Neural cell (in vitro differentiated cells): ENCODE results near the gene AFG3L2. TPM values are rescaled to one million over a fixed set of nuclear protein-coding genes. Genes with fewer than 3 reads are reported as not detected.

Experiments used
- H2AFZ ChIP-seq: fragments of 200-600, 300-800 bp; sonication (generic), shearing (Covaris generic); 2 replicates; pipeline ENCODE4 v1.6.0; 2014; ENCODE audit warnings: low read depth, mild to moderate bottlenecking, antibody characterized with exemption, low read length, moderate library complexity
- H3F3A ChIP-seq: fragments of 200-600 bp; shearing (Covaris generic); 2 replicates; pipeline ENCODE4 v1.6.1; 2016; ENCODE audit warnings: mild to moderate bottlenecking, moderate library complexity, mixed read lengths, antibody characterized with exemption, low read length; ENCODE audit not compliant: insufficient read depth, poor library complexity, severe bottlenecking
- H3K27ac ChIP-seq: fragments of 200-600, 300-800 bp; sonication (generic), shearing (Covaris generic); 2 replicates; pipeline ENCODE4 v1.5.1; 2014; ENCODE audit warnings: mild to moderate bottlenecking, low read length, moderate library complexity
- H3K27me3 ChIP-seq: fragments of 300-800, 200-600 bp; sonication (generic), shearing (Covaris generic); 2 replicates; pipeline ENCODE4 v1.6.0; 2014; ENCODE audit warnings: mild to moderate bottlenecking, low read depth, low read length, moderate library complexity; ENCODE audit not compliant: insufficient read depth
- H3K36me3 ChIP-seq: fragments of 300-800, 200-600 bp; sonication (generic), shearing (Covaris generic); 2 replicates; pipeline ENCODE4 v1.5.1; 2014; ENCODE audit warnings: mild to moderate bottlenecking, antibody characterized with exemption, low read length, moderate library complexity; ENCODE audit not compliant: insufficient read depth
- H3K4me2 ChIP-seq: fragments of 300-800, 200-600 bp; sonication (generic), shearing (Covaris generic); 2 replicates; pipeline ENCODE4 v1.6.0; 2014; ENCODE audit warnings: mild to moderate bottlenecking, low read length
- H3K4me3 ChIP-seq: fragments of 300-800, 200-600 bp; sonication (generic), shearing (Covaris generic); 2 replicates; pipeline ENCODE4 v1.5.1; 2014; ENCODE audit warnings: mild to moderate bottlenecking, low read length, moderate library complexity
- H3K79me2 ChIP-seq: fragments of 200-600 bp; shearing (Covaris generic); replicated peaks from 2 replicates; pipeline ENCODE4 v1.6.0; 2014; ENCODE audit warnings: mild to moderate bottlenecking, low read length, moderate library complexity; ENCODE audit not compliant: insufficient read depth
- H3K9ac ChIP-seq: fragments of 300-800, 200-600 bp; sonication (generic), shearing (Covaris generic); 2 replicates; pipeline ENCODE4 v1.6.1; 2016; ENCODE audit warnings: mild to moderate bottlenecking, low read length, mixed read lengths
- H3K9me2 ChIP-seq: fragments of 200-600 bp; shearing (Covaris generic); 2 replicates; pipeline ENCODE4 v1.6.1; 2016; ENCODE audit warnings: mild to moderate bottlenecking, low read length, mixed read lengths; ENCODE audit not compliant: insufficient read depth
- H3K9me3 ChIP-seq: fragments of 200-600, 300-800 bp; sonication (generic), shearing (Covaris generic); 2 replicates; pipeline ENCODE4 v1.6.1; 2016; ENCODE audit warnings: mild to moderate bottlenecking, mixed run types, low read length, moderate library complexity, mixed read lengths
- H4K20me1 ChIP-seq: fragments of 200-600 bp; shearing (Covaris generic); 2 replicates; pipeline ENCODE4 v1.6.1; 2016; ENCODE audit warnings: mild to moderate bottlenecking, mixed run types; ENCODE audit not compliant: insufficient read depth
- EP300 ChIP-seq: fragments of 450-650 bp; conservative IDR thresholded peaks from 2 replicates; pipeline ENCODE4 v1.6.1; 2014; ENCODE audit warnings: antibody characterized with exemption, mild to moderate bottlenecking, moderate library complexity; ENCODE audit not compliant: poor library complexity, severe bottlenecking
- EZH2 ChIP-seq: fragments of 200-600, 300-800 bp; shearing (Covaris generic), sonication (generic); IDR thresholded peaks from 2 replicates; pipeline ENCODE4 v1.6.1; 2014; ENCODE audit warnings: antibody characterized with exemption, low read length, borderline replicate concordance, mild to moderate bottlenecking; ENCODE audit not compliant: insufficient read depth, poor library complexity, severe bottlenecking
- MXI1 ChIP-seq: fragments of 450-650 bp; conservative IDR thresholded peaks from 2 replicates; pipeline ENCODE4 v1.6.1; 2014; ENCODE audit warnings: antibody characterized with exemption, mild to moderate bottlenecking; ENCODE audit not compliant: poor library complexity, severe bottlenecking
- POLR2AphosphoS5 ChIP-seq: IDR thresholded peaks from 2 replicates; pipeline ENCODE4 v1.6.1; 2012
- RAD21 ChIP-seq: fragments of 450-650 bp; conservative IDR thresholded peaks from 2 replicates; pipeline ENCODE4 v1.6.1; 2014; ENCODE audit warnings: antibody characterized with exemption, mild to moderate bottlenecking, moderate library complexity
- SMC3 ChIP-seq: fragments of 450-650 bp; conservative IDR thresholded peaks from 2 replicates; pipeline ENCODE4 v1.6.1; 2014; ENCODE audit warnings: antibody characterized with exemption, mild to moderate bottlenecking, moderate library complexity; ENCODE audit not compliant: poor library complexity
- TAF1 ChIP-seq: IDR thresholded peaks from 2 replicates; pipeline ENCODE4 v1.6.1; 2012; ENCODE audit warnings: low read depth
- polyA plus RNA-seq: library from polyadenylated mRNA; depleted of rRNA; stranded (reverse); fragments of >200 nt; gene quantifications from 2 replicates; pipeline ENCODE4 v1.2.3, GENCODE V29; 2014
- TF ChIP-seq, protein P1 (sequence below): IDR thresholded peaks from 2 replicates; pipeline ENCODE4 v1.6.1; 2012; ENCODE audit warnings: borderline replicate concordance
- TF ChIP-seq, protein P2 (sequence below): fragments of 450-650 bp; IDR thresholded peaks from 2 replicates; pipeline ENCODE4 v1.5.1; 2014; ENCODE audit warnings: antibody characterized with exemption, mild to moderate bottlenecking, moderate library complexity; ENCODE audit not compliant: poor library complexity, severe bottlenecking

Gene AFG3L2
- polyA plus RNA-seq, 1 donor from 2014 or later, result 49.4 TPM

DNA sequence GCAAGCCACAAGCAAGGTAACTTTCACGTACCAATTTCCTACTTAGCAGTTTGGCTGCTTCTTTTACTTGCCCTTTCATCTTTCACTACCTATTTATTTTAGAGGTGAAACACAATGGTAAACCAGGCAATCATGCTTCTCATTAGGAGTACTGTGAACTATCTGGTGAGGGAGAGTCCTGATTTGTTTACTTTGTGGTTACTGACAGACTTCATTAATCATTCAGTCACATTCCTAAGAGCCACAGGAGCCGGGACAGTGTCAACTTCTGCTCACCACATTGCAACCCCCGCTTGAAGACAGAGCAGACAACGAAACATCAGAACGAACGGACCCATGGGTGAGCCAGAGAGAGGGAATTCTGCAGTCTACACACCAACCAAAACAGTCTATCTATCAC is 40.1 kb downstream of the AFG3L2 start:
- H3K27ac ChIP-seq, result no peak overlapping the region
- H2AFZ ChIP-seq, result no peak overlapping the region
- no peaks in the 10 kb centered on the region for H3K79me2 ChIP-seq
- H3K4me3 ChIP-seq, result no peak overlapping the region
- no peaks in the 10 kb centered on the region for H4K20me1 ChIP-seq
- H3F3A ChIP-seq, result no peaks in the 10 kb centered on the region
- H3K9ac ChIP-seq, result no peak overlapping the region
- H3K4me2 ChIP-seq, result no peak overlapping the region
- H3K9me3 ChIP-seq, result no peaks in the 10 kb centered on the region
- no peak for TF ChIP-seq EZH2
- TF ChIP-seq, protein P1, sequence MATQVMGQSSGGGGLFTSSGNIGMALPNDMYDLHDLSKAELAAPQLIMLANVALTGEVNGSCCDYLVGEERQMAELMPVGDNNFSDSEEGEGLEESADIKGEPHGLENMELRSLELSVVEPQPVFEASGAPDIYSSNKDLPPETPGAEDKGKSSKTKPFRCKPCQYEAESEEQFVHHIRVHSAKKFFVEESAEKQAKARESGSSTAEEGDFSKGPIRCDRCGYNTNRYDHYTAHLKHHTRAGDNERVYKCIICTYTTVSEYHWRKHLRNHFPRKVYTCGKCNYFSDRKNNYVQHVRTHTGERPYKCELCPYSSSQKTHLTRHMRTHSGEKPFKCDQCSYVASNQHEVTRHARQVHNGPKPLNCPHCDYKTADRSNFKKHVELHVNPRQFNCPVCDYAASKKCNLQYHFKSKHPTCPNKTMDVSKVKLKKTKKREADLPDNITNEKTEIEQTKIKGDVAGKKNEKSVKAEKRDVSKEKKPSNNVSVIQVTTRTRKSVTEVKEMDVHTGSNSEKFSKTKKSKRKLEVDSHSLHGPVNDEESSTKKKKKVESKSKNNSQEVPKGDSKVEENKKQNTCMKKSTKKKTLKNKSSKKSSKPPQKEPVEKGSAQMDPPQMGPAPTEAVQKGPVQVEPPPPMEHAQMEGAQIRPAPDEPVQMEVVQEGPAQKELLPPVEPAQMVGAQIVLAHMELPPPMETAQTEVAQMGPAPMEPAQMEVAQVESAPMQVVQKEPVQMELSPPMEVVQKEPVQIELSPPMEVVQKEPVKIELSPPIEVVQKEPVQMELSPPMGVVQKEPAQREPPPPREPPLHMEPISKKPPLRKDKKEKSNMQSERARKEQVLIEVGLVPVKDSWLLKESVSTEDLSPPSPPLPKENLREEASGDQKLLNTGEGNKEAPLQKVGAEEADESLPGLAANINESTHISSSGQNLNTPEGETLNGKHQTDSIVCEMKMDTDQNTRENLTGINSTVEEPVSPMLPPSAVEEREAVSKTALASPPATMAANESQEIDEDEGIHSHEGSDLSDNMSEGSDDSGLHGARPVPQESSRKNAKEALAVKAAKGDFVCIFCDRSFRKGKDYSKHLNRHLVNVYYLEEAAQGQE, result no peak
- TF ChIP-seq SMC3, result no peak
- TF ChIP-seq, protein P2, sequence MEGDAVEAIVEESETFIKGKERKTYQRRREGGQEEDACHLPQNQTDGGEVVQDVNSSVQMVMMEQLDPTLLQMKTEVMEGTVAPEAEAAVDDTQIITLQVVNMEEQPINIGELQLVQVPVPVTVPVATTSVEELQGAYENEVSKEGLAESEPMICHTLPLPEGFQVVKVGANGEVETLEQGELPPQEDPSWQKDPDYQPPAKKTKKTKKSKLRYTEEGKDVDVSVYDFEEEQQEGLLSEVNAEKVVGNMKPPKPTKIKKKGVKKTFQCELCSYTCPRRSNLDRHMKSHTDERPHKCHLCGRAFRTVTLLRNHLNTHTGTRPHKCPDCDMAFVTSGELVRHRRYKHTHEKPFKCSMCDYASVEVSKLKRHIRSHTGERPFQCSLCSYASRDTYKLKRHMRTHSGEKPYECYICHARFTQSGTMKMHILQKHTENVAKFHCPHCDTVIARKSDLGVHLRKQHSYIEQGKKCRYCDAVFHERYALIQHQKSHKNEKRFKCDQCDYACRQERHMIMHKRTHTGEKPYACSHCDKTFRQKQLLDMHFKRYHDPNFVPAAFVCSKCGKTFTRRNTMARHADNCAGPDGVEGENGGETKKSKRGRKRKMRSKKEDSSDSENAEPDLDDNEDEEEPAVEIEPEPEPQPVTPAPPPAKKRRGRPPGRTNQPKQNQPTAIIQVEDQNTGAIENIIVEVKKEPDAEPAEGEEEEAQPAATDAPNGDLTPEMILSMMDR, result no peak
- TF ChIP-seq MXI1, result no peak
- no peak for TF ChIP-seq TAF1
- TF ChIP-seq RAD21, result no peak
- no peaks in the 10 kb centered on the region for H3K9me2 ChIP-seq
- peaks cover 4% of the 10 kb centered on the region for H3K36me3 ChIP-seq
- H3K27me3 ChIP-seq, result no peaks in the 10 kb centered on the region

DNA sequence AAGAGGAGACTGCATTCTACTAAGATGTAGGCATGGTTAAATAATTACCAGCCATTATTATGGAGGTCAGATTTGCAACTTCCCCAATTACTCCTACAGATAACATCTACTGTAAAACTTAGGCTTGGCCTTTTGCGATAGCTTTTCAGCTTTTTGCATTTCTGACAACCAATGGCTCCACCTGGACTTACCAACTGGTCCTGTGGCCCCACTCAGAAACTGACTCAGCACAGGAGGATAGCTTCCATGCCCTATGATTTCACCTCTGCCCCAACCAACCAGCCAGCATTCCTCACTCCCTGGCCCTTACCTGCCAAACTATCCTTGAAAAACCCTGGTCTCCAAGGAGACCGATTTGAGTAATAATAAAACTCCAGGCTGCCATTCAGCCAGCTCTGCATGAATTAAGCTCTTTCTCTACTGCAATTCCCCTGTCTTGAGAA is 40.8 kb downstream of the AFG3L2 start:
- Histone ChIP-seq H3K9me3 (no peaks in the 10 kb centered on the region), H3F3A (no peaks in the 10 kb centered on the region), H3K4me2 (no peak overlapping the region), H3K9ac (no peak overlapping the region), H2AFZ (no peak overlapping the region), H3K9me2 (no peaks in the 10 kb centered on the region), H3K4me3 (no peak overlapping the region), H3K79me2 (no peaks in the 10 kb centered on the region), H3K27me3 (no peaks in the 10 kb centered on the region), H3K27ac (no peak overlapping the region), H3K36me3 (peaks cover 4% of the 10 kb centered on the region), H4K20me1 (no peaks in the 10 kb centered on the region)
- TF ChIP-seq RAD21 (no peak), SMC3 (no peak), TAF1 (no peak), EP300 (no peak), EZH2 (no peak)

DNA sequence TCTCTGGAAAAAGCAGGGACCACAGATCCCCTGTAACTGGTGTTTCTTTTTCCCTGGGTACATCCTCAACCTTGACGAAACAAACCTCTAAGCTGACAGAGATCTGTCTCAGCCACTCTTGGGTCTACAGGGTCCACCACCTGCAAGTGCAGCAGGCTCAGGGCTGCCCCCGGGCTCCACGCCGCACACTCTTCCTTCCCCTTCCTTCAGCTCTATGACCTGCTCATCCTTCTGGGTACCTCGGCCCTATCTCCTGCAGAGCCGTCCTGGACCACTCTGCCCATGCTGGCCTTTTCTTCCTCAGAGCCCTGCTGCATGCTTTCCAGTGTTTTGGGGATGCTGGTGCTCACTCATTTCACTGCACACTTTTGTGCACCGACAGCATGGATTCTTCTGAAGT is 41.5 kb downstream of the AFG3L2 start:
- no peaks in the 10 kb centered on the region for H3K9me2 ChIP-seq
- no peaks in the 10 kb centered on the region for H4K20me1 ChIP-seq
- no peak overlapping the region for H2AFZ ChIP-seq
- peaks cover 4% of the 10 kb centered on the region for H3K36me3 ChIP-seq
- no peak overlapping the region for H3K4me3 ChIP-seq
- H3K9me3 ChIP-seq, result no peaks in the 10 kb centered on the region
- H3K9ac ChIP-seq, result no peak overlapping the region
- H3K27me3 ChIP-seq, result no peaks in the 10 kb centered on the region
- no peak overlapping the region for H3K4me2 ChIP-seq
- no peak for TF ChIP-seq TAF1
- no peak for TF ChIP-seq MXI1
- TF ChIP-seq EP300, result no peak
- TF ChIP-seq, protein P1, result no peak
- TF ChIP-seq, protein P2, result no peak
- TF ChIP-seq POLR2AphosphoS5, result no peak
- TF ChIP-seq EZH2, result no peak
- TF ChIP-seq RAD21, result no peak
- no peak for TF ChIP-seq SMC3
- no peak overlapping the region for H3K27ac ChIP-seq
- no peaks in the 10 kb centered on the region for H3F3A ChIP-seq
- no peaks in the 10 kb centered on the region for H3K79me2 ChIP-seq
